RWPE2 (cell line): ENCODE measurements around the gene CRY1.

Source experiments
- ATAC-seq: fragments of 200-7000 bp; cut with Tn5 transposase; 3 replicates; pipeline ENCODE4 v1.9.1; 2021; ENCODE audit warnings: low read depth
- DNase-seq: peaks from one replicate; pipeline ENCODE4 v3.0.0-alpha.2; 2020; ENCODE audit warnings: low spot score
- H3K27ac ChIP-seq: fragments of 450-650 bp; 2 replicates; pipeline ENCODE4 v1.5.1; 2017; ENCODE audit warnings: mild to moderate bottlenecking; ENCODE audit not compliant: poor library complexity, severe bottlenecking
- H3K27me3 ChIP-seq: fragments of 250-450 bp; sonication (Bioruptor Pico); 2 replicates; pipeline ENCODE4 v1.5.1; 2021; ENCODE audit warnings: mild to moderate bottlenecking, moderate library complexity; ENCODE audit not compliant: insufficient read depth, poor library complexity, severe bottlenecking
- H3K36me3 ChIP-seq: fragments of 250-450 bp; sonication (Bioruptor Pico); 2 replicates; pipeline ENCODE4 v1.5.1; 2020; ENCODE audit warnings: low read depth, mild to moderate bottlenecking, moderate library complexity
- H3K4me1 ChIP-seq: fragments of 250-450 bp; sonication (Bioruptor Pico); 2 replicates; pipeline ENCODE4 v1.5.1; 2021; ENCODE audit warnings: mild to moderate bottlenecking, moderate library complexity; ENCODE audit not compliant: insufficient read depth, poor library complexity, severe bottlenecking
- H3K4me3 ChIP-seq: fragments of 250-450 bp; sonication (Bioruptor Pico); 2 replicates; pipeline ENCODE4 v1.5.1; 2021; ENCODE audit warnings: mild to moderate bottlenecking, moderate library complexity; ENCODE audit not compliant: severe bottlenecking
- H3K9me3 ChIP-seq: fragments of 250-450 bp; sonication (Bioruptor Pico); 2 replicates; pipeline ENCODE4 v1.5.1; 2021; ENCODE audit warnings: mild to moderate bottlenecking, moderate library complexity; ENCODE audit not compliant: severe bottlenecking
- TF ChIP-seq, protein P1 (sequence below): fragments of 450-650 bp; IDR thresholded peaks from one replicate; pipeline ENCODE4 v1.5.1; 2017; ENCODE audit warnings: mild to moderate bottlenecking, moderate library complexity; ENCODE audit not compliant: poor library complexity, severe bottlenecking

The CRY1 gene

DNA sequence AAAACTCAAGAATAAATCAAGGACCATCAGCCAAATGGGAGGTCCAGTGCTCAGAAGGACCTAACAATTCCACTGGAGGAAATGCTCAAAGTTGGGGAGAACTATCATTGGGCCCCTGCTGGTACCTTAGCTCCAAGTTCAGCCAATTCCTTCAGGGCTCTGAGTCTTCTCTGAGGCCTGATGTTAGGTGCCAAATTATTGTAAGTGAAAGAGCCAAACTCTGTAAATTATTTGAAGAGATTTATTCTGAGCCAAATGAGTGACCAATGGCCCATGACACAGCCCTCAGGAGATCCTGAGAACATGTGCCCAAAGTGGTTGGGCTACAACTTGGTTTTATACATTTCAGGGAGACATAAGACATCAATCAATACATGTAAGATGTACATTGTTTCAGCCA lies 145.9 kb downstream of the CRY1 start:
- DNase-seq (no peak), ATAC-seq (no peak)
- no peaks in the 10 kb centered on the region for H3K27me3 ChIP-seq
- H3K27ac ChIP-seq, result no peak overlapping the region
- TF ChIP-seq, protein P1, sequence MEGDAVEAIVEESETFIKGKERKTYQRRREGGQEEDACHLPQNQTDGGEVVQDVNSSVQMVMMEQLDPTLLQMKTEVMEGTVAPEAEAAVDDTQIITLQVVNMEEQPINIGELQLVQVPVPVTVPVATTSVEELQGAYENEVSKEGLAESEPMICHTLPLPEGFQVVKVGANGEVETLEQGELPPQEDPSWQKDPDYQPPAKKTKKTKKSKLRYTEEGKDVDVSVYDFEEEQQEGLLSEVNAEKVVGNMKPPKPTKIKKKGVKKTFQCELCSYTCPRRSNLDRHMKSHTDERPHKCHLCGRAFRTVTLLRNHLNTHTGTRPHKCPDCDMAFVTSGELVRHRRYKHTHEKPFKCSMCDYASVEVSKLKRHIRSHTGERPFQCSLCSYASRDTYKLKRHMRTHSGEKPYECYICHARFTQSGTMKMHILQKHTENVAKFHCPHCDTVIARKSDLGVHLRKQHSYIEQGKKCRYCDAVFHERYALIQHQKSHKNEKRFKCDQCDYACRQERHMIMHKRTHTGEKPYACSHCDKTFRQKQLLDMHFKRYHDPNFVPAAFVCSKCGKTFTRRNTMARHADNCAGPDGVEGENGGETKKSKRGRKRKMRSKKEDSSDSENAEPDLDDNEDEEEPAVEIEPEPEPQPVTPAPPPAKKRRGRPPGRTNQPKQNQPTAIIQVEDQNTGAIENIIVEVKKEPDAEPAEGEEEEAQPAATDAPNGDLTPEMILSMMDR, result no peak
- H3K4me3 ChIP-seq, result no peak overlapping the region
- H3K9me3 ChIP-seq, result peaks cover 11% of the 10 kb centered on the region
- no peaks in the 10 kb centered on the region for H3K4me1 ChIP-seq
- H3K36me3 ChIP-seq, result no peaks in the 10 kb centered on the region

DNA sequence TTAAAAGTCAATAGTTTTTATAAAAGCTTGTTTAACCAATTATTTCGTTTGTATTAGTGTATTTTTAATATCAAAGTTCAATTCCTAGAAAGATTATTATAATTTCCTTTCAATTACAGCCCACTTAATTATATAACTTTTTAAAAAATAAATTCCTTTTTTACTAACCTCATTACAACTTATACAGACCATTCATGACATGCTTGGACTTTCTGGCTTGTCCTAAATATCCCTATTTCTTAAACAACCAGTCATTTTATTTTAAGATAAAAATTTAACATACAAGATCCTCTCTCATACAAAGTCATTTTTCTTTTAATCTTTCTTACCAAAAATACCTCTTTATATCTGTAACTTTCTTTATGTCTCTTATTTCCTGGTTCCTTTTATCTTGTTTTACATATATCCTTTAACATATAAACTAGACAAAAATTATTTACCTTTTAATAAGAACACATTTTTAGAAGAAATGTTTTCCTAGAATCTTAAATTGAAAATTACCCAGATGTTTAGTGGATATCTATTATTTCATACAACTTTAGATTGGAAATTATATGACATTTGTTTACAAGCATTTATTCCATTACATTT lies 148.0 kb downstream of the CRY1 start:
- Histone ChIP-seq H3K4me3 (no peak overlapping the region), H3K36me3 (no peaks in the 10 kb centered on the region), H3K27me3 (no peaks in the 10 kb centered on the region), H3K27ac (no peak overlapping the region), H3K4me1 (no peaks in the 10 kb centered on the region), H3K9me3 (peaks cover 11% of the 10 kb centered on the region)
- TF ChIP-seq, protein P1, result no peak
- no peak for DNase-seq
- ATAC-seq, result no peak

DNA sequence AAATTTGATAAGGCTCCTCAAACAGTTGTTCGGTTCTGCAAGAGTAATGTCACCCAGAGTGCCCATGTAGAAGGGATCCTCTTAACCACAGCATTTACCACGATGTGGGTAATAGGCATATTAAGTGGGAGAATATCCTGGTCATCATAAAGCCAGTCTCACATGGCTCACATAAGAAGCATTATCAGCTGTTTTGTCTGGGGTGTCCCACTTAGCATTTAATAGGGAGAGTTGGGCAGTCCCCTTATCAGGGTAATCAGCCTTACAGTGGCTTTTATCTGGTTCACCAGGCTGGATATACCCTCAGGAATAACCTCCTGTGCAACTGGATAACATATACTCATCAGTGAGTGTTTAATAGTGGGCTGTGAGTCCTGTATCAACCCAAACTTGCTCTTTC lies 150.6 kb downstream of the CRY1 start:
- no peak for ATAC-seq
- Histone ChIP-seq H3K27ac (no peak overlapping the region), H3K27me3 (no peaks in the 10 kb centered on the region), H3K36me3 (no peaks in the 10 kb centered on the region), H3K4me1 (no peaks in the 10 kb centered on the region), H3K4me3 (no peak overlapping the region), H3K9me3 (peaks cover 11% of the 10 kb centered on the region)
- TF ChIP-seq, protein P1, result no peak
- DNase-seq, result no peak

DNA sequence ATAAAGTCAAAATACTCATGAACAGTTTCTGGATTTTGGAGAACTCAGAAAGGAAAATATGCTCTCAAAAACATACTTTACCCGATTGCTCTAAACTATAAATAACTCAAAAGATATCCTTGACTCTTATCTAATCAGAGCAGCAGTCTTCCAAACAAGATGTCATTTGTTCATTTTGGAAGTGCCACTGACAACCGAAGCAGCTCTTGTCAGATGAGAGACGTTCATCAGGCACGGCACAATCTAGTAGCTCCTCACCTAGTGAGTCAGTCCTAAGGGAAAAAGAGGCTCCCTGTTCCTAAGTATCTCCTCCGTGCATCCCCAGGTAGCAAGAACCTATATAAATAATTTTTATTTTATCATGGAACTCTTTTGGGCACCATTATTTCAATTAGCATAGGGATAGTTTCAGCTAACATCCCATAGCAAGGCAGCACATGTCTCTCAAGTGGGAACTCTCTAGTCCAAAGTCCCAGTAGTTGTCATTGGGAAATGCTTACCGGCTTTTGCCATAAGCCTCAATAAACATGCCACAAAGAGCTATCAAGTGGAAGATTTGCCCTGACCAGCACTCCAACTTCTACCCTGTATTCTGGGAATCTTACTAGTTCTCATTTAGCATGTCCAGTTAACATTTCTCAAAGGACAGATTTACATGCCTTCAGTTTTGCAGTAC lies 151.7 kb downstream of the CRY1 start:
- Histone ChIP-seq H3K27ac (no peak overlapping the region), H3K4me3 (no peak overlapping the region), H3K36me3 (no peaks in the 10 kb centered on the region), H3K27me3 (no peaks in the 10 kb centered on the region), H3K4me1 (no peaks in the 10 kb centered on the region), H3K9me3 (peaks cover 11% of the 10 kb centered on the region)
- no peak for ATAC-seq
- TF ChIP-seq, protein P1, result no peak
- DNase-seq, result no peak
